ENCODE measurements around the gene KRTAP26-1. TPM values are rescaled to one million over a fixed set of nuclear protein-coding genes. Genes with fewer than 3 reads are reported as not detected.

The KRTAP26-1 gene
- total RNA-seq, 1 donor from 2014 or later = not detected

- DNase-seq (ENCODE audit: low spot score) = no peak
Measured at GRCh38 chr21:30271156-30271555, 49.0 kb downstream of the KRTAP26-1 start.

- DNase-seq (ENCODE audit: low spot score) = no peak
Measured at GRCh38 chr21:30269803-30270530, 50.1 kb downstream of the KRTAP26-1 start.

Other genes starting within 250 kb of the KRTAP26-1 start
- gene CLDN17, start 153.5 kb downstream of the KRTAP26-1 start, total RNA-seq = not detected
- 1.8 TPM for gene CLDN8, start 104.2 kb downstream of the KRTAP26-1 start, total RNA-seq
- not detected for gene KRTAP24-1, start 37.4 kb downstream of the KRTAP26-1 start, total RNA-seq
- not detected for gene KRTAP25-1, start 30.8 kb downstream of the KRTAP26-1 start, total RNA-seq
- gene KRTAP27-1, start 17.4 kb upstream of the KRTAP26-1 start, total RNA-seq = not detected
- gene KRTAP23-1, start 28.3 kb upstream of the KRTAP26-1 start, total RNA-seq = not detected
- not detected for gene KRTAP13-2, start 52.0 kb upstream of the KRTAP26-1 start, total RNA-seq
- gene KRTAP13-1, start 75.7 kb upstream of the KRTAP26-1 start, total RNA-seq = not detected
- gene KRTAP13-3, start 105.6 kb upstream of the KRTAP26-1 start, total RNA-seq = not detected
- not detected for gene KRTAP13-4, start 109.9 kb upstream of the KRTAP26-1 start, total RNA-seq
- not detected for gene KRTAP15-1, start 120.0 kb upstream of the KRTAP26-1 start, total RNA-seq
- not detected for gene KRTAP19-1, start 160.1 kb upstream of the KRTAP26-1 start, total RNA-seq
- not detected for gene KRTAP19-2, start 167.1 kb upstream of the KRTAP26-1 start, total RNA-seq
- gene KRTAP19-3, start 171.7 kb upstream of the KRTAP26-1 start, total RNA-seq = not detected
- not detected for gene KRTAP19-4, start 176.8 kb upstream of the KRTAP26-1 start, total RNA-seq
- gene KRTAP19-5, start 181.8 kb upstream of the KRTAP26-1 start, total RNA-seq = not detected
- gene KRTAP19-6, start 221.5 kb upstream of the KRTAP26-1 start, total RNA-seq = not detected
- not detected for gene KRTAP19-7, start 241.0 kb upstream of the KRTAP26-1 start, total RNA-seq

All from ureter (tissue), 1 donor.